Activated CD4-positive, alpha-beta T cell treated with anti-CD3 and anti-CD28 coated beads for 36 hours (primary cell): ENCODE data around the gene GSTA3. TPM values are rescaled to one million over a fixed set of nuclear protein-coding genes. Genes with fewer than 3 reads are reported as not detected.
"Not testable (repeated sequence)": the region's sequence is repeated elsewhere in the genome, so short reads cannot be mapped to it uniquely, and the experiment has no call there.

Experiments
- ATAC-seq: fragments of 200-7000 bp; cut with Tn5 transposase; one replicate; pipeline ENCODE4 v1.10.0; 2021; ENCODE audit warnings: mild to moderate bottlenecking, moderate library complexity
- CTCF ChIA-PET: fragments of 350-600 bp; sonication (Branson Sonifier 250); formaldehyde crosslinking; loops from one replicate; lab custom pipeline; 2021; ENCODE audit warnings: antibody characterized with exemption; lab: Charles Lee
- POLR2A ChIA-PET: fragments of 350-600 bp; sonication (Branson Sonifier 250); formaldehyde crosslinking; loops from one replicate; lab custom pipeline; 2021; ENCODE audit warnings: antibody characterized with exemption, inconsistent platforms; lab: Charles Lee
- DNase-seq: peaks from one replicate; pipeline ENCODE4 v3.0.0-alpha.2; 2020
- H3K27ac Mint-ChIP-seq: one replicate; pipeline ENCODE4 v1.8.0; 2021; ENCODE audit warnings: mixed read lengths
- H3K27me3 Mint-ChIP-seq: one replicate; pipeline ENCODE4 v1.8.0; 2021; ENCODE audit warnings: mixed read lengths
- H3K36me3 Mint-ChIP-seq: one replicate; pipeline ENCODE4 v1.8.0; 2021; ENCODE audit warnings: low read depth, mixed read lengths
- H3K4me1 Mint-ChIP-seq: one replicate; pipeline ENCODE4 v1.8.0; 2021; ENCODE audit warnings: mixed read lengths
- H3K4me3 Mint-ChIP-seq: one replicate; pipeline ENCODE4 v1.8.0; 2021; ENCODE audit warnings: mild to moderate bottlenecking, moderate library complexity, mixed read lengths
- H3K9me3 Mint-ChIP-seq: one replicate; pipeline ENCODE4 v1.8.0; 2021; ENCODE audit warnings: low read depth, mixed read lengths
- intact Hi-C, 2 experiments: fragments of 100-400 bp; cut with DNase I in 1 of 2; cut with micrococcal nuclease in 1 of 2; formaldehyde crosslinking; loops; one replicate each; pipeline versions ENCODE4 v1.14.2 to v1.15.1; 2022 to 2024; cut with DNase I, micrococcal nuclease
- total RNA-seq, 2 experiments: library from RNA; stranded (reverse); gene quantifications; one replicate each; pipeline ENCODE4 v1.2.3, GENCODE V29; 2021

The GSTA3 gene
- total RNA-seq, 2 experiments from 2014 or later, result not detected

DNA sequence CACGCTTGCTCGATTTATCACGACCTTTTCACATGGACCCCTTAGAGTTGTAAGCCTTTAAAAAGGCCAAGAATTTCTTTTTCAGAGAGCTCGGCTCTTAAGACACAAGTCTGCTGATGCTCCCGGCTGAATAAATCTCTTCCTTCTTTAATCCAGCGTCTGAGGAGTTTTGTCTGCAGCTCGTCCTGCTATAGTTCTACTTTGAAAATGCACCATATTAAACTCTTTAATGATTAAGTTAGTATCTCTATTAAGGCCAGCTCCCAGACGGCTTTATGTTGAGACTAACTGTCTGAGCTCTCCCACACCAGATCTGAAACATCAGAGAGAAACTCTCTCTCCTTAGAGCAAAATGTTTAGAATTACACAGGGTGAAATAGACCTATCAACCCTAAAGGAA is 18.0 kb upstream of the GSTA3 start:
- ChIA-PET CTCF (interaction anchor here (0.9 kb wide), 1 partner anchor 72 kb away, joined by 3 read pairs; no protein-coding TSS in a partner anchor), POLR2A (no interaction called here)
- intact Hi-C loops, result no loop called here
- no peak overlapping the region for H3K4me3 Mint-ChIP-seq
- ATAC-seq (no peak), DNase-seq (no peak)
- no peaks in the 10 kb centered on the region for H3K9me3 Mint-ChIP-seq
- H3K4me1 Mint-ChIP-seq, result peaks cover 2% of the 10 kb centered on the region
- H3K27ac Mint-ChIP-seq, result no peak overlapping the region
- peaks cover 5% of the 10 kb centered on the region for H3K27me3 Mint-ChIP-seq
- no peaks in the 10 kb centered on the region for H3K36me3 Mint-ChIP-seq

- CTCF ChIA-PET, result no interaction called here
- H3K36me3 Mint-ChIP-seq, result no peaks in the 10 kb centered on the region
Observed at GRCh38 chr6:52925919-52926792, 16.7 kb upstream of the GSTA3 start.

DNA sequence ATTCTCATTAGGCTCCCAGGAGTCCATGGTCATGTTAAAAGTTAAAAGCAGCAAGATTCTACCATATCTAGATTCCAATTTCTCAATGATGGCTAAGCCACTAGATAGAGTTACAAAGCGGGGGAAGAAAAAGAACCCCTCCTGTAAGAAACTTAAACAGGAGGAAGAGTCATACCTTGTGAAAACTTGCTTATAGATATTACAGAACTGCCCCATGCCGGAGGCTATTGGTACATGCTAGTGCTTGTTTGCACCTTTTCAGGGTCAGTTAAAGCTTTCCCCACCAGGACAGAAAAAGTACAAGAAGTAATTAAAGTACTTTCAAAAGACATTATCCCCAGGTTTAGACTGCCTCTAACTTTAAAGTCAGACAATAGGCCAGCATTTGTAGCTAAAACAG is 15.5 kb upstream of the GSTA3 start:
- intact Hi-C loops, result no loop called here
- POLR2A ChIA-PET, result no interaction called here
- Mint-ChIP-seq H3K9me3 (no peaks in the 10 kb centered on the region), H3K27me3 (peaks cover 5% of the 10 kb centered on the region), H3K4me1 (peaks cover 2% of the 10 kb centered on the region), H3K27ac (no peak overlapping the region), H3K36me3 (no peaks in the 10 kb centered on the region), H3K4me3 (no peak overlapping the region)
- ATAC-seq (no peak), DNase-seq (no peak)
- CTCF ChIA-PET, result no interaction called here

More at GRCh38 chr6:52925919-52926792, 16.7 kb upstream of the GSTA3 start:
- POLR2A ChIA-PET, result no interaction called here
- Mint-ChIP-seq H3K27ac (no peak overlapping the region), H3K9me3 (no peaks in the 10 kb centered on the region), H3K27me3 (peaks cover 5% of the 10 kb centered on the region), H3K4me3 (no peak overlapping the region), H3K4me1 (peaks cover 2% of the 10 kb centered on the region)
- intact Hi-C loops, result no loop called here
- DNase-seq (no peak), ATAC-seq (no peak)

DNA sequence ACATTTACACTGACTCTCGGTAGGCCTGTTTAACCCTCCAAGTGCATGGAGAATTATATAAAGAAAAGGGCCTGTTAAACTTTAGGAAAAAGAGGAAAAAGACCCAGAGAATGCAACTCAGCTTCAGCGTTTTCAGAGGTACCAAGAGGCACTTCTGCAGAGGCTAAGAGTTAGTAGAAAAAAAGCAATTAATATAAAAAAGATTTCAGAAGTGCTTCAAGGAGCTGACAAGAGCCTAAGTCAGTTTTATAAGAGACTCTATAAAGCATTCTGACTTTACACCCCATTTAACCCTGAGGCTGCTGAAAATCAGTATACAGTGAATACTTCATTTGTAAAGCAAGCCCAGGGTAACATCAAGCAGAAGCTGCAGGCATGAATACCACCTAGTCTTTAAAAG is 14.2 kb upstream of the GSTA3 start:
- H3K27ac Mint-ChIP-seq, CTCF ChIA-PET, H3K27me3 Mint-ChIP-seq, ATAC-seq, intact Hi-C loops, H3K36me3 Mint-ChIP-seq, H3K4me1 Mint-ChIP-seq, POLR2A ChIA-PET, H3K9me3 Mint-ChIP-seq, DNase-seq, H3K4me3 Mint-ChIP-seq: not testable (repeated sequence)

- Mint-ChIP-seq H3K27ac (no peak overlapping the region), H3K36me3 (no peaks in the 10 kb centered on the region), H3K4me1 (peaks cover 2% of the 10 kb centered on the region), H3K9me3 (no peaks in the 10 kb centered on the region), H3K27me3 (peaks cover 5% of the 10 kb centered on the region), H3K4me3 (no peak overlapping the region)
- no peak for DNase-seq
- POLR2A ChIA-PET, result interaction anchor here (0.6 kb wide), 2 partner anchors 422 to 1068 kb away, joined by 3 read pairs; no protein-coding TSS in a partner anchor
- intact Hi-C loops, result no loop called here
- ATAC-seq, result no peak
- CTCF ChIA-PET, result no interaction called here
Observed at GRCh38 chr6:52922161-52922560, 12.7 kb upstream of the GSTA3 start.

GRCh38 chr6:52921743-52922142 is 12.2 kb upstream of the GSTA3 start:
- Mint-ChIP-seq H3K4me1 (peaks cover 2% of the 10 kb centered on the region), H3K27me3 (peaks cover 5% of the 10 kb centered on the region), H3K4me3 (no peak overlapping the region), H3K36me3 (no peaks in the 10 kb centered on the region), H3K9me3 (no peaks in the 10 kb centered on the region), H3K27ac (no peak overlapping the region)
- no peak for DNase-seq
- CTCF ChIA-PET, result no interaction called here
- no peak for ATAC-seq
- POLR2A ChIA-PET, result interaction anchor here (0.6 kb wide), 1 partner anchor 422 kb away, joined by 3 read pairs; no protein-coding TSS in a partner anchor
- intact Hi-C loops, result no loop called here

DNA sequence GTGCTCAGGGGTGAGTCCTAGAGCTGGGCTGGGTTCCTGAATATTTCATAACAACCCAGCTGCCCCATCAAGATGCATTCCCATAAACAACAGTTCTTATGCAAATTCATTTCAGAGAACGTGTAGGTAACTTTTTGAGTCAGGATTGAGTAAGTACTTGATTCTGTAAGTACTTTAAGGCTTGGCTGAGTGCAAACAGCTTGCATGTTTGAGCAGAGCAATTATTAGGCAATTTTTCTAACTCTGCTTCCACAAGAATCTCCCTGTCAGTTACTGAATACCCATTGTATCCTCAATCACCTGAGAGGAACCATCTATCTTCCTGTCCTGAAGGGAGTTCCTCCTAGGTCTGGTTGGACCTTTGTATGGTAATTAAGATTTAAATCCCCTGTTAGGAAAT is 10.0 kb upstream of the GSTA3 start:
- H3K4me3 Mint-ChIP-seq, ATAC-seq, H3K4me1 Mint-ChIP-seq, H3K36me3 Mint-ChIP-seq, intact Hi-C loops, H3K27ac Mint-ChIP-seq, H3K9me3 Mint-ChIP-seq, H3K27me3 Mint-ChIP-seq, DNase-seq: not testable (repeated sequence)
- ChIA-PET POLR2A (interaction anchor here (0.6 kb wide), 1 partner anchor 559 kb away, joined by 3 read pairs; no protein-coding TSS in a partner anchor), CTCF (interaction anchor here (0.7 kb wide), 1 partner anchor 267 kb away, joined by 3 read pairs; no protein-coding TSS in a partner anchor)

DNA sequence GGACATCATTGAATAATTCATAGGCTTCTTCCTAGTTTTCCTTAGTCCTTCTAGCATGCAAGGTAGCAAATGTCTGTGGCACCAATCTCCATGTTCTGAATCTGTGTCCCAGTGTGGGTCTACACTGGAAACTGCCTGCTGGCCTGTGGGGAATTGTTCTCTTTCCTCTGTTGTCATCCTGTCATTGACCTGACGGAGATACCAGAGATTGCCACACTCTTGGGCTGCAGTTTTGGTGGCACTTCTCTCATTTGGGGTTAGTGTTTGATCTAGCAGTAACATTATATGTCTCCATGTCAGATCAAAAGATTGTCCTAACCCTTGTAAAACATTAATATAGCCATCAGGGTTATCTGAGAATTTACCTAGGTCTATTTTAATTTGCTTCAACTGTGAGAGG is 9.3 kb upstream of the GSTA3 start:
- H3K27me3 Mint-ChIP-seq, intact Hi-C loops, H3K36me3 Mint-ChIP-seq, POLR2A ChIA-PET, H3K27ac Mint-ChIP-seq, CTCF ChIA-PET, H3K4me3 Mint-ChIP-seq, DNase-seq, ATAC-seq, H3K4me1 Mint-ChIP-seq, H3K9me3 Mint-ChIP-seq: not testable (repeated sequence)

DNA sequence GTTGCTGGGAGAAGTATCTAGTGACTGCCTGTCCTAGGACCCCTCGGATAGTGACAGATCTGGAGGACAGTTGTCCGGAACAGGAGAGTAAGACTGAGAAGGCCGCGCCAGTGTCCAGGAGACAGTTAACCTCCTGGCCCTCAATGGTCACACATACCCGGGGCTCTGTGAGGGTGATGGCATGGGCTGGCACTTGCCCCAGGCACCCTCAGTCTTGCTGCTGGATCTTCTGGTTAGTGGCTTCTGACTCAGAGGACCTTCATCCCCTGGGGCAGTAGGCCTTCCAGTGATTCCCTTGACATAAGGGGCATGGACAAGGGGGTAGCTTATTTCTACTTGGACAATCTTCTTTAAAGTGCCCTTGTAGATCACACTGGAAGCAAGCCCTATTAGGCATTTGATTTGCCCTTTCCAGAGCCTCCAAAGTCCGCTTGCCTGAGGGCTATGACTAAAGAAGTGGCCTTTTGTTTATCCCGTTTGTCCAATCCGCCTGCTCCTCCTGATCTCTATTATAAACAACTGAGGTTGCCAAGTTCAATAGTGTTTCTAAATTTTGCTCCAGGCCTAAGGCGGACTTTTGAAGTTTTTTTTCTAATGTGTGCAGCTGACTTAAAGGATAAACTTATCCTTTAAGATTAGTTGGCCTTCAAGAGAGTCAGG is 8.7 kb upstream of the GSTA3 start:
- DNase-seq, H3K9me3 Mint-ChIP-seq, H3K27me3 Mint-ChIP-seq, H3K36me3 Mint-ChIP-seq, H3K4me1 Mint-ChIP-seq, CTCF ChIA-PET, intact Hi-C loops, ATAC-seq, H3K4me3 Mint-ChIP-seq, H3K27ac Mint-ChIP-seq, POLR2A ChIA-PET: not testable (repeated sequence)

DNA sequence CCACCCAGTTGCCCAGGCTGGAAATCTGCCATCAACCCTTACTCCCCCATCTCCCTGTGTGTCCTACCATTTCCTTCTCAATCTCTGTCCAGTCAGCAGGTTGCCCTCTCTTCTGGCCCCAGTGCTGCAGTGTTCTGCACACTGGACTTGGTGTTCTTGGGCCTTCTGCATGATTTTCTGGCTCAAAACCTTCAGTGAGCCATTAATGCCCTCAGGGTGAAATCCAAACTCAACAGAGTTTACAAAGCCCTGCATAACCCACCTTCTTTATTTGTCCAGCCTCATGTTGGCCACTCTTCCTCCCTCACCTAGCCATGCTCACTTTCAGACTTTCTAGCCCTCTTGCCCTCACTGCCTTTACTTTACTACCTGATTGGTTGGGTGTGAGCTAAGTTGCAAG is 5.0 kb upstream of the GSTA3 start:
- DNase-seq (no peak), ATAC-seq (no peak)
- Mint-ChIP-seq H3K27ac (no peak overlapping the region), H3K9me3 (peaks cover 2% of the 10 kb centered on the region), H3K4me3 (no peak overlapping the region), H3K4me1 (no peaks in the 10 kb centered on the region), H3K36me3 (no peaks in the 10 kb centered on the region), H3K27me3 (no peaks in the 10 kb centered on the region)
- ChIA-PET CTCF (no interaction called here), POLR2A (no interaction called here)
- intact Hi-C loops, result no loop called here

DNA sequence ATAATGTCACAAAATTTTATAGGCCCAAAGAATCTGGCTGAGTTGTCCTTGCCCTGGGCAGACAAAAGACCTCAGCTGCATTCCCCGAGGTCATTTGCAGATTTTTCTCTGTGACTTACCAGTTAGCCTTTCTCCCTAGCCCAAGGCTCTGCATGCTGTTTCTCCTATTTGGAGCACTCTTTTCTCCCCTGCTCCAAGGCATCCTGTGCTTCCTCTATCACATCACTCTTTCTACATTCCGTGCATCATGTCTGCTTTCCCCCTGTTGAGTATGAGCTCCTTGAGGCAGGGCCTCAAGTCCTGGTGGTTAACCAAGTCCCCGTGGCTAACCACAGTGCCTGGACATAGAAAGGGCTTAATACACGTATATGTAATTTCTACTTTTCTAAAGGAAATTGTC is 593 bp upstream of the GSTA3 start:
- H3K9me3 Mint-ChIP-seq, result peaks cover 5% of the 10 kb centered on the region
- no peaks in the 10 kb centered on the region for H3K4me1 Mint-ChIP-seq
- ChIA-PET CTCF (no interaction called here), POLR2A (no interaction called here)
- DNase-seq (no peak), ATAC-seq (no peak)
- H3K27me3 Mint-ChIP-seq, result peaks cover 4% of the 10 kb centered on the region
- H3K4me3 Mint-ChIP-seq, result no peak overlapping the region
- intact Hi-C loops, result no loop called here
- H3K27ac Mint-ChIP-seq, result no peak overlapping the region
- H3K36me3 Mint-ChIP-seq, result no peaks in the 10 kb centered on the region

GRCh38 chr6:52909131-52909530 is 367 bp downstream of the GSTA3 start:
- ChIA-PET POLR2A (no interaction called here), CTCF (interaction anchor here (1.2 kb wide), 1 partner anchor 95 kb away, joined by 3 read pairs; no protein-coding TSS in a partner anchor)
- H3K36me3 Mint-ChIP-seq, result no peaks in the 10 kb centered on the region
- H3K4me1 Mint-ChIP-seq, result no peaks in the 10 kb centered on the region
- H3K27me3 Mint-ChIP-seq, result peaks cover 4% of the 10 kb centered on the region
- DNase-seq (no peak), ATAC-seq (no peak)
- no peak overlapping the region for H3K4me3 Mint-ChIP-seq
- H3K27ac Mint-ChIP-seq, result no peak overlapping the region
- intact Hi-C loops, result no loop called here
- peaks cover 3% of the 10 kb centered on the region for H3K9me3 Mint-ChIP-seq
